Bronchial epithelial cell (primary cell): ENCODE measurements around the gene CDH10. TPM values are rescaled to one million over a fixed set of nuclear protein-coding genes. Genes with fewer than 3 reads are reported as not detected.

Experiments
- DNase-seq: peaks from one replicate; pipeline ENCODE4 v3.0.0-alpha.2; 2010; ENCODE audit warnings: low read depth
- FAIRE-seq: peaks from 2 replicates; lab custom pipeline; 2011; peaks lifted over from hg19 to GRCh38; lab: Jason Lieb, UNC
- H3K27me3 ChIP-seq: 2 replicates; pipeline ENCODE4 v1.5.1; 2011; ENCODE audit warnings: low read length; ENCODE audit not compliant: control insufficient read depth, insufficient read depth
- H3K36me3 ChIP-seq: 2 replicates; pipeline ENCODE4 v1.5.1; 2011; ENCODE audit warnings: low read length; ENCODE audit not compliant: control insufficient read depth, insufficient read depth
- H3K4me3 ChIP-seq: 2 replicates; pipeline ENCODE4 v1.5.1; 2011; ENCODE audit warnings: mild to moderate bottlenecking, low read depth, low read length, control low read depth
- total RNA-seq: library from RNA; depleted of rRNA; stranded (reverse); fragments of >200 nt; gene quantifications from 2 replicates; pipeline ENCODE4 v1.2.1, GENCODE V29; 2014
- TF ChIP-seq, protein P1 (sequence below): IDR thresholded peaks from 2 replicates; pipeline ENCODE4 v1.5.1; 2011; ENCODE audit warnings: mild to moderate bottlenecking, moderate library complexity, low read length, control low read depth, inconsistent platforms; ENCODE audit not compliant: insufficient read depth, severe bottlenecking

CDH10 gene
- not detected in 2 replicates for total RNA-seq

DNA sequence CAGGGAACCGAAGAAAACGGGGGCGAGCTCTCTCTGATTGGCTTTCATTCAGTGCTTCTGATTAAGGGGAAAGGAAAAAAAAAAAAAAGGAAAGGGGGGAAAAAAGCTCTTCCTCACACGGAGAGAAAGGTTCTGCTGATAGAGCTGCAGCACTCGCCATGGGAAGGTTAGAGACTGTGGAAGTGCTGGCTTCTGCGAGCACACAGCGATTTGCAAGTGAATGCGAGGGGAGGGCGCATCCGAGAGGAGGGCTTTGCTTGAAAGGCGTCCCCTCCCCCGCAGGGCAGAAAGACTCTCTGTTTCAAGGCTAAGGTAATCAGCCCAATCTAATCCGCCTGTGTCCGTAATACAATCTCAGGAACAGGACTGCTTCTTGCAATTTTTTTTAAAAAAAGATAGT, at the start of gene CDH10:
TSS of gene CDH10 (minus strand) at position 218 of the 400 bp plus-strand sequence. CDS start 51,488 bp downstream, outside the sequence.
- no peaks in the 10 kb centered on the region for H3K27me3 ChIP-seq
- TF ChIP-seq, protein P1, sequence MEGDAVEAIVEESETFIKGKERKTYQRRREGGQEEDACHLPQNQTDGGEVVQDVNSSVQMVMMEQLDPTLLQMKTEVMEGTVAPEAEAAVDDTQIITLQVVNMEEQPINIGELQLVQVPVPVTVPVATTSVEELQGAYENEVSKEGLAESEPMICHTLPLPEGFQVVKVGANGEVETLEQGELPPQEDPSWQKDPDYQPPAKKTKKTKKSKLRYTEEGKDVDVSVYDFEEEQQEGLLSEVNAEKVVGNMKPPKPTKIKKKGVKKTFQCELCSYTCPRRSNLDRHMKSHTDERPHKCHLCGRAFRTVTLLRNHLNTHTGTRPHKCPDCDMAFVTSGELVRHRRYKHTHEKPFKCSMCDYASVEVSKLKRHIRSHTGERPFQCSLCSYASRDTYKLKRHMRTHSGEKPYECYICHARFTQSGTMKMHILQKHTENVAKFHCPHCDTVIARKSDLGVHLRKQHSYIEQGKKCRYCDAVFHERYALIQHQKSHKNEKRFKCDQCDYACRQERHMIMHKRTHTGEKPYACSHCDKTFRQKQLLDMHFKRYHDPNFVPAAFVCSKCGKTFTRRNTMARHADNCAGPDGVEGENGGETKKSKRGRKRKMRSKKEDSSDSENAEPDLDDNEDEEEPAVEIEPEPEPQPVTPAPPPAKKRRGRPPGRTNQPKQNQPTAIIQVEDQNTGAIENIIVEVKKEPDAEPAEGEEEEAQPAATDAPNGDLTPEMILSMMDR = no peak
- DNase-seq = peak; percentile 7
- no peaks in the 10 kb centered on the region for H3K36me3 ChIP-seq
- FAIRE-seq = no peak
- H3K4me3 ChIP-seq = no peak within 1 kb of the TSS

DNA sequence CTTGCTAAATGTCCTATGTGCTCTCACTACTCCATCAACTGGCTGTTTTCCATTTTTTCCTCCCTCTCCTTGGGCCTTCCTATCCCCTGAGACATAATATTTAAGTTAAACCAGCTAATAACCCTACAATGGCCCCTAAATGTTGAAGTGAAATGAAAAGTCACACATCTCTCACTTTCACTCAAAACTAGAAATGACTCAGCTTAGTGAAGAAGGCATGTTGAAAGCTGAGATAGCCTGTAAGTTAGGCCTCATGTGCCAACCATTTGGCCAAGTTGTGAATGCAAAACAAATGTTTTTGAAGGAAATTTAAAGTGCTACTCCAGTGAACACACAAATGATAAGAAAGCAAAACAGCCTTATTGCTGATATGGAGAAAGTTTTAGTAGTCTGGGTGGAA, 48.8 kb upstream of the CDH10 start:
- DNase-seq = no peak
- Histone ChIP-seq H3K27me3 (no peaks in the 10 kb centered on the region), H3K4me3 (no peak overlapping the region), H3K36me3 (no peaks in the 10 kb centered on the region)
- TF ChIP-seq, protein P1 = no peak
- no peak for FAIRE-seq

DNA sequence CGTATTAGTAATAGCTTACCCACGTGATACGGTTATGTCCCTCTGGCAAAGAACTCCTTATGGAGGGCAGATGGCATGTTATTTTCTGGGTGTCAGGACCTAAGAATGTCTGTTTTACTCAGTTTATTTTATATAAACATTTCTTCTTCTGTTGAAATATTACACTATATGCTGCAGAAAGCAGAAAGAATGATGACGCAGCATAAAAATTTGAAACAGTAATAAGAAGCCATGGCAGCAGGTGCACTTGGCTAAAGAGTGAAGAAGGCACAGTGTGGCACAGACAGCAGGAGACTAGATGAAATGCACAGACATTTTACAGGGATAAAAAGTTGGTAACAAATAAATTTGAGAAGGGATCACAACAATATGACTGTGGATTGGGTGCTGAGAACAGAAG, 46.3 kb upstream of the CDH10 start:
- no peaks in the 10 kb centered on the region for H3K27me3 ChIP-seq
- H3K4me3 ChIP-seq = no peak overlapping the region
- TF ChIP-seq, protein P1 = no peak
- DNase-seq (no peak), FAIRE-seq (no peak)
- H3K36me3 ChIP-seq = no peaks in the 10 kb centered on the region

DNA sequence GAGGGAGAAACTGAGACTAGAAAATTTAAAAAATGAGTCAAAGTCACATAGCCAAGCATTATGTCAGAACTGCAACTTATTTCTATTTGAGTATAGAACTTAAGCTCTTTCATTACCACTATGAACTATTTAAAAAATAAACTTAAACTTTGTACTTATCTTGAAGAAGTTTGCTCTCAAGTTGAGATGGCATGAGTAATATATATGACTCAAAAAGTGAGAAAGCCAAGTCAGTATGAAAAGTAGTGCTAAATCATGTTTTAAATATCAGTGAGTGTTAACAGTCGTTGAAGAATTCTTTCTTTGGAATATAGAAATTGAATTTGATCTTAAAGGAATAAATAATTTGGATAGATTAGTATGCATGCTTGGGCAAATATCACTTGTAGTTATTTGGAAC, 36.3 kb upstream of the CDH10 start:
- no peak overlapping the region for H3K4me3 ChIP-seq
- DNase-seq = no peak
- FAIRE-seq = no peak
- H3K36me3 ChIP-seq = no peaks in the 10 kb centered on the region
- TF ChIP-seq, protein P1 = no peak
- H3K27me3 ChIP-seq = no peaks in the 10 kb centered on the region

- Histone ChIP-seq H3K36me3 (no peaks in the 10 kb centered on the region), H3K4me3 (no peak overlapping the region), H3K27me3 (no peaks in the 10 kb centered on the region)
- TF ChIP-seq, protein P1 = no peak
- FAIRE-seq (no peak), DNase-seq (no peak)
Observed at GRCh38 chr5:24668050-24668449, 23.3 kb upstream of the CDH10 start.

DNA sequence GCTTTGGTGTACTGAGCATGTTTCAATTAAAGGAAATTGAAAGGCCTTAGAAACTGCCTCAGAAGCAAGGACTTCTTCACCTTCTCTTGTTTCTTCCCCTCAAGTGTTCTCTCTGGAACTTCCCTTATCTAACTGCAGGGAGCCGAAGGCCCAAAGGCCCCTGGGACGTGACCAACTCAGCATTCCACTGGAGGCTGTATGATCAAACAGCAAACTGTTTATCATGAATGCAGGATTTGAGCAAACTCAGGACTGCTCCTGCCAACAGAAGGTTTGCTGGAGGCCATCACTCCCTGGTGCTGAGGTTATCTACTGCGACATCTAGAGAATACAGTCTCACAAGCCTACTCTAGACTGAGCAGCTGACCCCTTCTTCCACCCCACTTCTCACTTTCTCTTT, 4.8 kb upstream of the CDH10 start:
- no peak for DNase-seq
- H3K27me3 ChIP-seq = no peaks in the 10 kb centered on the region
- no peaks in the 10 kb centered on the region for H3K36me3 ChIP-seq
- peak; percentile 7 for FAIRE-seq
- TF ChIP-seq, protein P1 = no peak
- no peak overlapping the region for H3K4me3 ChIP-seq
